ENCODE results near the gene DPCD.

DNA sequence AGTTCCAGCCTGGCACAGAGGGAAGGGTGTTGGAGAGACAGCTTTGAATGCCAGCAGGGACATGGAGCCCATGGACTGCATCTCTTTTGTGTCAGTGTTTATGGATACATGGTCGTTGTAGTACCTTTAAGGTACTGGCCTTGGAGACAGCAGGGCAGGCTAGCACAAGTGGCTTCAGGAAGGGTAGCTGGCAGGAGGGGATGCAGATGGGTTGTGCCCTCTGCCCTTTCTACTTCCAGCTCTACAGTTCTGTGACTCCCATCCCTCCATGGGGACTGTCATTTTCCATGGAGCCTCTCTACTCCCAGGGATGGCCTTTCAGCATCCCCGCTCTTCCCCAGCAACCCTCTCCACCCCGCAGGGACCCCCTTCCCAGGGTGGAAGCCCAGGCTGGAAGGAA, 25.1 kb upstream of the DPCD start:
- TF ChIP-seq CTCF (IDR thresholded peaks at IDR 0.05; ENCODE audit: poor library complexity, severe bottlenecking) (no peak), EZH2 (IDR thresholded peaks at IDR 0.05; ENCODE audit: borderline replicate concordance, insufficient read depth, low read length, poor library complexity, severe bottlenecking) (no peak), REST (IDR thresholded peaks at IDR 0.05; ENCODE audit: borderline replicate concordance) (no peak), POLR2AphosphoS5 (IDR thresholded peaks at IDR 0.05) (no peak)

Data from neural cell (in vitro differentiated cells).